Adipocyte (in vitro differentiated cells): ENCODE data around the gene NIT1.

ENCODE experiments used
- DNase-seq: peaks from one replicate; pipeline ENCODE4 v3.0.0-alpha.2; 2015; ENCODE audit warnings: low read depth
- H3K27me3 ChIP-seq: replicated peaks from 2 replicates; pipeline ENCODE4 v1.7.0; 2013; ENCODE audit warnings: mild to moderate bottlenecking, low read length, moderate library complexity; ENCODE audit not compliant: control insufficient read depth, insufficient read depth
- H3K36me3 ChIP-seq: 2 replicates; pipeline ENCODE4 v1.7.0; 2013; ENCODE audit warnings: low read length, mild to moderate bottlenecking, moderate library complexity; ENCODE audit not compliant: control insufficient read depth, insufficient read depth, severe bottlenecking
- H3K4me1 ChIP-seq: 2 replicates; pipeline ENCODE4 v1.7.0; 2013; ENCODE audit warnings: mild to moderate bottlenecking, low read length, moderate library complexity; ENCODE audit not compliant: control insufficient read depth, insufficient read depth
- H3K4me3 ChIP-seq: 2 replicates; pipeline ENCODE4 v1.7.0; 2013; ENCODE audit warnings: mild to moderate bottlenecking, low read length, moderate library complexity
- H3K9ac ChIP-seq: 2 replicates; pipeline ENCODE4 v1.7.0; 2013; ENCODE audit warnings: mild to moderate bottlenecking, low read length, moderate library complexity
- H3K9me3 ChIP-seq: 2 replicates; pipeline ENCODE4 v1.7.0; 2013; ENCODE audit warnings: mild to moderate bottlenecking, low read length, moderate library complexity; ENCODE audit not compliant: control insufficient read depth

The NIT1 gene

GRCh38 chr1:161088587-161089110, 29.3 kb upstream of the NIT1 start:
- DNase-seq: no peak
- no peaks in the 10 kb centered on the region for H3K9me3 ChIP-seq
- H3K4me1 ChIP-seq: peaks cover 18% of the 10 kb centered on the region
- no peaks in the 10 kb centered on the region for H3K36me3 ChIP-seq
- H3K4me3 ChIP-seq: no peak overlapping the region
- H3K27me3 ChIP-seq: no peaks in the 10 kb centered on the region
- no peak overlapping the region for H3K9ac ChIP-seq

DNA sequence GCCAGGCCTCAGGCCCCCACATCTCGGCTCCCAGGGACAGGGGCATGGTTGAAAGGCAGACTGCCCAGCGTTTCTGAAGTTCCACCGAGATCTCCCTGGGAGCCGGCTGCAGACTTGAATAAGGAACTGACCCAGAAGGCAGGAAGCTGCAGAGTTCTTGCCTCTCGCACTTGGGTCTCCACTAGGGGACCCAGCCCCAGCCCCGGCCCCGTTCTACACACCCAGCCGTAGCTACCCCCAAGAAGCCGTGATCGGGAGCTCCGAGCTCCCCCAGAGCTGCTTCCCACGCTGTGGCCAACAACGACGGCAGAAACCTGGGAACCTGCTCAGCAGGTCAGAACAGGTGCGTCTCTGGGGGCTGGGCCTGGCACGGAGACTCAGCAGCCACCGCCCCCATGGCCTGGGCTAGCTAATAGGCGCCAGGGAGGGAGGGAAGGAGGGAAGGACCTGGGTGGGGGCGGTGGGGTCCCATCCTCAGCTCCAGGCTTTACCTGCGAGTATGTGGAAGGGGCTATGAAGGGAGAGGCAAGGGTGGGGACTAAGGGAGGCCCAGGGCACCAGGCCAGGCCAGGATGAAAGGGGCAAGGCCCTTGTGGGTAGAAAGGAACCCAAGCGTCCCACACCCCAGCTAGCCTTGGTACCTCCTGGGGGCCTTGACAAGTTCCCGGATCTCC, 28.5 kb upstream of the NIT1 start, which contains the start of gene NECTIN4:
Gene NECTIN4, minus strand, starts transcription at position 308 of the 674 bp plus-strand sequence. Its CDS starts 262 bp downstream, at position 46.
- Histone ChIP-seq H3K36me3 (no peaks in the 10 kb centered on the region), H3K4me1 (peaks cover 10% of the 10 kb centered on the region), H3K9ac (no peak within 1 kb of the TSS), H3K9me3 (no peaks in the 10 kb centered on the region), H3K4me3 (no peak within 1 kb of the TSS), H3K27me3 (no peaks in the 10 kb centered on the region)
- no peak for DNase-seq

- DNase-seq: no peak
- peaks cover 9% of the 10 kb centered on the region for H3K4me1 ChIP-seq
- no peaks in the 10 kb centered on the region for H3K9me3 ChIP-seq
- no peak overlapping the region for H3K9ac ChIP-seq
- no peaks in the 10 kb centered on the region for H3K36me3 ChIP-seq
- H3K4me3 ChIP-seq: no peak overlapping the region
- no peaks in the 10 kb centered on the region for H3K27me3 ChIP-seq
Measured at GRCh38 chr1:161089938-161090337, 28.0 kb upstream of the NIT1 start.

GRCh38 chr1:161090617-161091016, 27.3 kb upstream of the NIT1 start:
- no peaks in the 10 kb centered on the region for H3K27me3 ChIP-seq
- H3K9me3 ChIP-seq: no peaks in the 10 kb centered on the region
- peaks cover 4% of the 10 kb centered on the region for H3K4me1 ChIP-seq
- no peaks in the 10 kb centered on the region for H3K36me3 ChIP-seq
- H3K9ac ChIP-seq: no peak overlapping the region
- no peak for DNase-seq
- H3K4me3 ChIP-seq: no peak overlapping the region

DNA sequence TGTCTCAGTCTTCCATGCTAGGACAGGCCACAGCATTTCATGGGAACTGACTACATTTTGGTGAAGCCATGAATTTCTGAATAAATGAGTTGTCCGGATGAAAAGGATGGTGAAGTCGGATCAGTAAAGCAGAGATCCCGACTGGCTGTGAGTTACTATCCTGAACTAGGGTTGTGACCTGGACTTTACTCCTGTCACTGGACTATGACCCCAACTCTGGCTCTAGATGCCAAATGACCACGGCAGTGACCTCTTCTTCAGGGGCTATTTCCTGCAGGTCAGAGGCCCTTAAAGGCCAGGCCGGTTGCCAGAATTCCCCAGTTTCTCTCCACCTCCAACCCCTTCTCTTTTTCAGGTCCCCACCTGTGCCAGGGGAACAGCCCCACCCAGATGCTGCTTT, 26.8 kb upstream of the NIT1 start:
- Histone ChIP-seq H3K36me3 (no peaks in the 10 kb centered on the region), H3K9ac (no peak overlapping the region), H3K4me1 (peaks cover 8% of the 10 kb centered on the region), H3K4me3 (no peak overlapping the region), H3K27me3 (no peaks in the 10 kb centered on the region), H3K9me3 (no peaks in the 10 kb centered on the region)
- no peak for DNase-seq

- Histone ChIP-seq H3K4me1 (peaks cover 16% of the 10 kb centered on the region), H3K27me3 (no peaks in the 10 kb centered on the region), H3K4me3 (no peak overlapping the region), H3K9ac (no peak overlapping the region), H3K9me3 (no peaks in the 10 kb centered on the region), H3K36me3 (no peaks in the 10 kb centered on the region)
- DNase-seq: no peak
Measured at GRCh38 chr1:161091796-161092507, 26.0 kb upstream of the NIT1 start.

GRCh38 chr1:161092621-161093028, 25.3 kb upstream of the NIT1 start:
- Histone ChIP-seq H3K36me3 (no peaks in the 10 kb centered on the region), H3K27me3 (no peaks in the 10 kb centered on the region), H3K9me3 (no peaks in the 10 kb centered on the region), H3K4me3 (no peak overlapping the region), H3K4me1 (peaks cover 22% of the 10 kb centered on the region), H3K9ac (no peak overlapping the region)
- no peak for DNase-seq

DNA sequence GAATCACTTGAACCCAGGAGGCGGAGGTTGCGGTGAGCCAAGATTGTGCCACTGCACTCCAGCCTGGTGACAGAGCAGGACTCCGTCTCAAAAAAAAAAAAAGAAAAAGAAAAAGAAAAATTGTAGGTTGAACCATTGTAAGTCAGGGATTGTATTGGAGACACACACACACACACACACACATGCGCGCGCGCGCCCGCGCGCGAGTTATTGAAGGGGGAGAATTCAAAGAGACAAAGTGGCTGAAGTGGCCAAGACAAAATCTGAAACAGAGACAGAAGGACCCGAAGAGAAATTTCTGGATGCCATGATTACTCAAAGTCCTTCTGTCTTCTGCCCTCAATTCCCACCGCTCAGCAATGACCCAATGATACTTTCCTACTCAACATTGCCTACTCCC, 23.4 kb upstream of the NIT1 start:
- Histone ChIP-seq H3K9me3 (no peaks in the 10 kb centered on the region), H3K9ac (no peak overlapping the region), H3K27me3 (no peaks in the 10 kb centered on the region), H3K4me1 (peaks cover 36% of the 10 kb centered on the region), H3K36me3 (peaks cover 4% of the 10 kb centered on the region), H3K4me3 (no peak overlapping the region)
- DNase-seq: no peak

- no peak for DNase-seq
- H3K4me1 ChIP-seq: peaks cover 41% of the 10 kb centered on the region
- no peak overlapping the region for H3K9ac ChIP-seq
- no peaks in the 10 kb centered on the region for H3K9me3 ChIP-seq
- H3K4me3 ChIP-seq: no peak overlapping the region
- no peaks in the 10 kb centered on the region for H3K27me3 ChIP-seq
- peaks cover 11% of the 10 kb centered on the region for H3K36me3 ChIP-seq
Measured at GRCh38 chr1:161095230-161095629, 22.7 kb upstream of the NIT1 start.

DNA sequence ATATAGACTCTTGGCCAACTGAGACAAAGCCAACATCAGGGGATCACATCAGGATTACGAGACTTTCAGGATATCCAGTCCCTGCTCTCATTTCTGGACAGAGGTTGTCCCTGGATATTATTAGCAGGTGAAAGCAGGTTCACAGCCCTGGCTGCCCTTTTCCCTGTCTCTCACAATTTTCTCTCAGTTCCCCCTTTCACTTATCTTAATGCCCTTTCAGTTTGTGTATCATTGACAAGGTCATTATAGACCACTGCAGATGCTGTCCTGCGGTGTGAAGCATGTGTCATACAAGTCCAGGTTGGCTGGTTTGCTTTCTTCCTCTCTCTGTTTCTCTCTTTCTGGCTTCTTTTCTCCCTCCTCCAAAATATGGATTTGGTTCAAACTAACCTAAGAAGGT, 21.9 kb upstream of the NIT1 start:
- H3K9me3 ChIP-seq: no peaks in the 10 kb centered on the region
- H3K9ac ChIP-seq: peak overlapping the region; percentile 1
- DNase-seq: no peak
- no peaks in the 10 kb centered on the region for H3K27me3 ChIP-seq
- H3K4me1 ChIP-seq: peaks cover 48% of the 10 kb centered on the region
- peaks cover 15% of the 10 kb centered on the region for H3K36me3 ChIP-seq
- H3K4me3 ChIP-seq: no peak overlapping the region

GRCh38 chr1:161096530-161096929, 21.4 kb upstream of the NIT1 start:
- peaks cover 54% of the 10 kb centered on the region for H3K4me1 ChIP-seq
- no peaks in the 10 kb centered on the region for H3K9me3 ChIP-seq
- peak; percentile 93 for DNase-seq
- H3K4me3 ChIP-seq: peak overlapping the region; percentile 6
- peak overlapping the region; percentile 58 for H3K9ac ChIP-seq
- peaks cover 19% of the 10 kb centered on the region for H3K36me3 ChIP-seq
- H3K27me3 ChIP-seq: no peaks in the 10 kb centered on the region
